ENCODE data around the gene UPK3BL2. TPM values are rescaled to one million over a fixed set of nuclear protein-coding genes. Genes with fewer than 3 reads are reported as not detected.
A peak's percentile ranks its signal among the peaks of the same experiment; 100 is the strongest.
"Not testable (repeated sequence)": the region's sequence is repeated elsewhere in the genome, so short reads cannot be mapped to it uniquely, and the experiment has no call there.

UPK3BL2 gene
- total RNA-seq, 1 donor from 2014 or later: 10.3 TPM

- H3K27ac Mint-ChIP-seq; H3K27me3 Mint-ChIP-seq (ENCODE audit: low read depth): not testable (repeated sequence)
Observed at GRCh38 chr7:102494026-102494425, 49.5 kb downstream of the UPK3BL2 start.

GRCh38 chr7:102493220-102493935 lies 50.1 kb downstream of the UPK3BL2 start:
- H3K27me3 Mint-ChIP-seq (ENCODE audit: low read depth); H3K9me3 Mint-ChIP-seq; DNase-seq (ENCODE audit: low spot score in 2 of 2, unreplicated experiment in 2 of 2); H3K36me3 Mint-ChIP-seq; H3K4me3 Mint-ChIP-seq; H3K27ac Mint-ChIP-seq; H3K4me1 Mint-ChIP-seq: not testable (repeated sequence)

More at GRCh38 chr7:102494026-102494425, 49.5 kb downstream of the UPK3BL2 start:
- H3K9me3 Mint-ChIP-seq; H3K4me3 Mint-ChIP-seq; DNase-seq (ENCODE audit: low spot score in 2 of 2, unreplicated experiment in 2 of 2); H3K36me3 Mint-ChIP-seq; H3K4me1 Mint-ChIP-seq: not testable (repeated sequence)

DNA sequence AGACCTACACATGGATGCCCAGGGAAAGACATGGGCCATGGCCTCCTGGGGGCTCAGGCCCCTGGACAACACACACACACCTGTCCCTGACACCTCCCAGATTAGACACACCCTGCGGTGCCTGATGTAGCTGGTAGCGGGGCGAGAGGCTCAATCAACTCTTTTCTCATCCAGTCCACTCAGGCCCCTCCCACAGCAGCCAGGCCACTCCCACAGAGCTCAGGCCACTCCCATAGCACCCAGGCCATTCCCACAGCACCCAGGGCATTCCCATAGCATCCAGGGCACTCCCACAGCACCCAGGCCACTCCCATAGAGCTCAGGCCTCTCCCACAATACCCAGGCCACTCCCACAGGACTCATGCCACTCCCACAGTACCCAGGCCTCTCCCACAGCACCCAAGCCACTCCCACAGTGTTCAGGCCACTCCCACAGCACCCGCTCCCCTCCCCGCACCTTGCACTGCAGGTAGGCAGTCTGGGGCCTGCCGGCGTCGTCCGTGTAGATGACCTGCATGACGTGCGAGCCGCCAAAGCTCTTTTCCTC lies 52.9 kb downstream of the UPK3BL2 start:
- not testable (repeated sequence) for H3K9me3 Mint-ChIP-seq; H3K36me3 Mint-ChIP-seq; H3K27ac Mint-ChIP-seq; H3K27me3 Mint-ChIP-seq (ENCODE audit: low read depth); H3K4me1 Mint-ChIP-seq; H3K4me3 Mint-ChIP-seq
- DNase-seq (ENCODE audit: low spot score in 2 of 2, unreplicated experiment in 2 of 2): peak in 1 of 2 experiments; percentile 49

Other genes starting within 250 kb of the UPK3BL2 start
- gene SPDYE6, start 187.3 kb downstream of the UPK3BL2 start, total RNA-seq: not detected in 3 replicates
- 50.3 to 57.7 TPM (median 53.7 TPM) in 3 replicates for gene PRKRIP1, start 147.3 kb downstream of the UPK3BL2 start, total RNA-seq
- 27.3 to 27.9 TPM (median 27.5 TPM) in 3 replicates for gene ORAI2, start 110.1 kb downstream of the UPK3BL2 start, total RNA-seq
- 14.9 to 19.4 TPM (median 18.6 TPM) in 3 replicates for gene ALKBH4, start 78.8 kb downstream of the UPK3BL2 start, total RNA-seq
- gene LRWD1, start 78.7 kb downstream of the UPK3BL2 start, total RNA-seq: 19.2 to 21.1 TPM (median 19.2 TPM) in 3 replicates
- gene POLR2J, start 64.8 kb downstream of the UPK3BL2 start, total RNA-seq: 37.1 to 40.3 TPM (median 37.9 TPM) in 3 replicates
- gene RASA4B, start 25.9 kb downstream of the UPK3BL2 start, total RNA-seq: 6.5 to 8.4 TPM (median 8.2 TPM) in 3 replicates
- gene SPDYE2, start 7.5 kb upstream of the UPK3BL2 start, total RNA-seq: 0.13 TPM in 1 of 3 replicates, not detected in the others
- gene POLR2J3, start 28.9 kb upstream of the UPK3BL2 start, total RNA-seq: 25.7 to 31.6 TPM (median 31.2 TPM) in 3 replicates
- 26.7 to 32.6 TPM (median 32.1 TPM) in 3 replicates for gene RASA4, start 73.1 kb upstream of the UPK3BL2 start, total RNA-seq
- 18.3 to 26.8 TPM (median 26.6 TPM) in 3 replicates for gene UPK3BL1, start 99.1 kb upstream of the UPK3BL2 start, total RNA-seq
- not detected in 3 replicates for gene SPDYE2B, start 106.6 kb upstream of the UPK3BL2 start, total RNA-seq
- 7.5 to 10.3 TPM (median 9.8 TPM) in 3 replicates for gene POLR2J2, start 128.0 kb upstream of the UPK3BL2 start, total RNA-seq
- 11.1 to 12.4 TPM (median 11.6 TPM) in 3 replicates for gene FAM185A, start 205.3 kb upstream of the UPK3BL2 start, total RNA-seq

All from mesothelial cell of epicardium (in vitro differentiated cells).